GM19438 (cell line): ENCODE measurements around the gene SLIT3.
A peak's percentile ranks its signal among the peaks of the same experiment; 100 is the strongest.

ENCODE experiments used
- ATAC-seq: cut with Tn5 transposase; IDR thresholded peaks from one replicate; pipeline ENCODE4 v1.9.1; 2021; ENCODE audit warnings: low read depth; ENCODE audit not compliant: unreplicated experiment

Gene SLIT3

GRCh38 chr5:169011451-169011850 lies 289.5 kb downstream of the SLIT3 start:
- ATAC-seq: no peak

GRCh38 chr5:169011009-169011408 lies 289.9 kb downstream of the SLIT3 start:
- ATAC-seq: no peak

GRCh38 chr5:169009123-169009522 lies 291.8 kb downstream of the SLIT3 start:
- ATAC-seq: no peak

DNA sequence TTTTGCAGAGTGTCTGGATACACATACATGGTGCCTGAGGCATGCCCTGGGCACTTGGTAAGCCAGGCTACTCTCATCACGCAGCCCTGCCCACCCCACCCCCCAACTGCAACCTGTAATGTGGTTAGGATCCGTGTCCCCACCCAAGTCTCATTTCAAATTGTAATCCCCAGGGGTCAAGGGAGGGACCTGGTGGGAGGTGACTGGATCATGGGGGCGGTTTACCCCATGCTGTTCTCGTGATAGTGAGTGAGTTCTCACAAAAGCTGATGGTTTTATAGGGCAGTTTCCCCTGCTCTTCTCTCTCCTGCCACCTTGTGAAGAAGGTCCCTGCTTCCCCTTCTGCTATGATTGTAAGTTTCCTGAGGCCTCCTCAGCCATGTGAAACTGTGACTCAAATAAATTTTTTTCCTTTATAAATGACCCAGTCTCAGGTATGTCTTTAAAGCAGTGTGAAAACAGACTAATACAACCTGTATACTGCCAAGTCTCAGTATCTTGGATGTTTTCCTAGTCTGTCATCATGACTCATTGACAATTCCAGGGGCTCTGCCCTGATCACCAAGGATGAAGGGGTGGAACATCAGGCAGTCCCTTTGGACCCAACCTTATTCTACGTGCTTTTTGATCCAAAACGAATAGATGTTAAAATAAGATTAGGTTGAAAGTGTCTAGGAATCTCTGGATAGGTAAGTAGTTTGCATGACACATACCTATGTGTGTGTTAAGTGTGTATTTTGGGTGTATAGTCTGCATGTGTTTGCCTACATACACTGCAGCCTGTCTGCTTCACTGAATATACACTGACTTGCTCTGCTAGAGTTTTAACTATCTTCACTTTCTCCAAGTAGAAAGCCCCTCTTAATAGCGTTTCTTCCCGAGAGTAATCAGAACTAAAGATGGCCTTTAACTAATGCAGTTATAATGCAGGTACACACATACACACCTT lies 293.8 kb downstream of the SLIT3 start:
- ATAC-seq: no peak

DNA sequence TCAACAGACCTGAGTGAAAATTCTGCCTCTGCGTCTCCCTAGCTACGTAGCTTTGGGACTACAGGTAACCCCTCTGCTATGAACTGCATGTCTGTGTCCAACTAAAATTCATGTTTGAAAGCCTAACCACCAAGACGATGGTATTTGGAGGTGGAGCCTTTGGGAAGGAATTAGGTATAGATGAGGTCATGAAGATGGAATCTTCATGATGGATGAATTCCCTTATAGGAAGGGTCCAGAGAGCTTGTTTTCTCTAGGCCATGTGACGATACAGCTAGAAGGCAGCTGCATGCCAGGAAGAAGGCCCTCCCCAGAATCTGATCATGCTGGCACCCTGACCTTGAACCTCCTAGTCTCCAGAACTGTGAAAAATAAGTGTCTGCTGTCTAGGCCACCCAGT lies 296.4 kb downstream of the SLIT3 start:
- no peak for ATAC-seq

GRCh38 chr5:169003721-169004541 lies 297.0 kb downstream of the SLIT3 start:
- ATAC-seq: no peak

GRCh38 chr5:169002953-169003555 lies 297.9 kb downstream of the SLIT3 start:
- ATAC-seq: no peak

- no peak for ATAC-seq
Measured at GRCh38 chr5:169001394-169001793, 299.5 kb downstream of the SLIT3 start.

- ATAC-seq: no peak
Measured at GRCh38 chr5:168995024-168995423, 305.9 kb downstream of the SLIT3 start.

DNA sequence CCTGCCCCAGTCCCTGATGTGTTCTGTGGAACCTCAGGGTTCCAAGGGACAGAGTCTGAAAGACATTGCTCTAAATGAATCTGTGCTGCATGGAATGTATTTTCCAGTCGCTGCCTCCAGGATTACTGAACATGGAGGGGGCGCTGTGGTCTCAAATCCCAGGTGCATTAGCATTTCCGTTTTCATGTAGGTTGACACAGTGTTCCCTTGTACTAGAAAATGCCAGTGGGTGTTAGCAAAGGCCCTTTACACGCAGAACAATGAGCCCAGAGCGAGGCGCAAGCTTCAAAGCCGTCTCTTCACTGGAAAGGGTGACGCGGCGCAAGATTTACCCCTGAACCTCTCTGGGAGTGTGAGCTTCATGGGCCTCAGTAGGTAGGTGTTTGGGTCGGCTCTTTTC lies 308.3 kb downstream of the SLIT3 start:
- no peak for ATAC-seq

DNA sequence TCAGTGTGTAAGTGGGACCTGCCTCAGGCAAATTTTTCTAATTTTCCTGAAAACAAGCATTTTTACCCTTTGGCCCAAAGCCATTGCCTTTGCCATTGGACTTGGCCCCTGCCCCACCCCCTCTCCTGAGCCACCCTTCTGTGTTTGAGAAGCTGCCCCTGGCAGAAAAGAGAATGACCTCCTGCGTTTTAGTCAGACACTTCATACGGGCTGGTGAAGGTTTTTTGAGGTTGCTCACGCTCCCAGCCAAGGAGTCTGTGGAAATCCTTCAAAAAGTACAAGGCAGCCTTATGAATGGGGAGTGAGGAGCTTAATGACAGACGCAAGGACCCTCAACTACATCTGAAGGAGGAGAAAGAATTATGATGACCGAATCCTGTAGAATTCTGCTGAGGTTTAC lies 308.9 kb downstream of the SLIT3 start:
- no peak for ATAC-seq

DNA sequence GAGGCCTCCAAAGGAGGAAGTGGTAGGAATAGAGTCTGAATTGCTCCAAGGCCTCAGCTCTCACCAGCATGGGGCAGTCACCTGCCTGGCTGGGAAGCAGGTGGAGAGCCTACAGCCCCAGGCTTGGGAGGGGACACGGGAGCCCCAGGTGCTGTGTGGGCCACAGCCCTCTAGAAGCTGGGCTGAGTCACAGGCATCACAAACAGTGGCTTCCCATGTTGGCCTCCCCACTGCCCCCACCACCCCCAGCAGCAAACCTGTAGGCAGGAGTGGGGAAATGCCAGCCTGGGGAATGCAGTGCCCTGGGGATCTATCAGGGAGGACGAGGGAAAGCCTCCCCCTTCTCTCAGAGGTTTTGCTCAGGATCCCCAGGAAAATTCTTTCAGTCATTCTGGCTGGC lies 309.6 kb downstream of the SLIT3 start:
- no peak for ATAC-seq

GRCh38 chr5:168990679-168991078 lies 310.3 kb downstream of the SLIT3 start:
- no peak for ATAC-seq

DNA sequence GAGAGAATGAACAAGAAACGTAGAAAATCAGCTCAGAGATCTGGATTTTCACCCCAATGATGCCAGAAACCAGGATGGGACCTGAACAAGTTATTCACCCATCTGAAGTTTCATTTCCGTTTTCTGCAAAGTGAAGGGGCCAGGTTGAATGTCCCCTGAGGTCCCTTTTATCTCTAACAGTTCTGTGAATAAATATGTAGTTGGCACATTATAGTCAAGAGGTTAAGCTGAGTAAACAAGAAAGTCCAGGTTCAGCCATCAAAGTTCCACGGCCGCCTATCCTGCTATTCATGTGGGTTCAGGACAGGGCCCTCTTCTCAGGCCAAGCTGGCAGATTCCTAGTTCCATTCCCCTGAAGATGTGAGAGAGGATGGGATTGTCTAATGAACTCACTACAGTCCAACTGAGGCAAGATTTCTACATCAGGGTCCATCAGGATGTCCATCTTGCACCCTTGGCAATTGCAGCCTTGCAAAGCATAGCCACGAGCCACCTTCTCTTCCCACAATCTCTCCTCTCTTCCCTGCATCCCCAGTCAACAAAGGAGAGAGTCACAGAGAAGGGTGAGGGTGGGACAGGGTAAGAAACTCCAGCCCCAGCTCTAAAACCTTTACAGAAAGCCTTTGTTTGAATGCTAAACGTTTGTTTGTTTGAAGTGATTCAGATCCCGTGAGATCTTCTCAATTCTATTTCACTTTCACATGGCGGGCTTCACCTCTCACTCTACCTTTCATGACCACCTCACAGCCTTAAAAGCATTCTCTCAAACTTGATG lies 311.0 kb downstream of the SLIT3 start:
- no peak for ATAC-seq

DNA sequence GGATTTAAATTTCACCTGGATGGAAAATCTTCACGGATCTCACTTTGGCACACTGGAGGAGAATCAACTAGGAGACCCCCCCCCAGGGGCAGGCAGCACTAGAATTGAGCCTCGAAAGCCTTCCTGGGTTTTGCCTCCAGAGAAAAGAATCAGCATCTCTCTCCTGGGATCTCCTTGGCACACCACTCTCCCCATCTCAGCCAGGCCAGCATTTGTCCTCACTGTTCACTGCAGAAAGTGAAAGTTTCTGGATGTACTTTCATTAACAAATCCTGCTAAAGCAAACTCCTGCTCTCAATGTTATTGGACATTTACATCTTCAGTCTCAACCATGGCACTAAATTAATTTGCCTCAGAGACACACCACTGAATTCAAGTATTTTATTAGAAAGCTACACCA lies 312.2 kb downstream of the SLIT3 start:
- no peak for ATAC-seq

DNA sequence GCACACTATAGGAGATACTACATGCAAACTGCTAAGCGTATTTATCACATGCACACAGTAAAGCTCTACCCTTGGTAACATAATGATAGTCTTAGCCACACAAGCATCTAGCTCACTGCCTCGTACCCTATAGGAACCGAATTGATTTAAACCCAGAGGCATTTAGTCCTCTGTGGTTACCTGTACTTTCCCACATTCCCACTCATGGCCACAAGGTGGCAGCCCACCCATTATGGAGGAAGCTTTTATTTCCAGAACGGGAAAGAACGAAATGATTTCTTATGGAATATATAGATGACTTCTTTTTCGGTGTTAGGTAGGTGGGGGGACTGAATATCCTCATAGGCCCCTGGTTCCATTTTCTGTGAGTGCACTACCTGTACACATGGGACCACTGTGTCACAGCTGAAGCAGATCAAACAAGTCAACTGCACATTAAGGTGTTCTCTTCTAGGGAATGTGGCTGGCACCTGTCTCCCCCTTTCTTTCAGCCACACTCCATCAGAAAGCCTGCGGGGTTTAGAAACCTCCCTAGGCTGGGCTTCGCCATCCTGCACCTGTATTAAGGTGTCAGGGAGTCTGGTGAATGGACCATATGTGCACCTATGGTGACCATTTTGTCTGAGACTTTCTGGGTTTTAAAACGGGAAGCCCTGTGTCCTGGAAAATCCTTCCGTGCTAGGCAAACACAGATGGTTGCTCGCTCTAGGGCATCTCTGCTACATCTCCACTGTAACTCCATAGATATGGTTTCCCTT lies 313.2 kb downstream of the SLIT3 start:
- ATAC-seq: peak; percentile 76

GRCh38 chr5:168985454-168985853 lies 315.5 kb downstream of the SLIT3 start:
- no peak for ATAC-seq

DNA sequence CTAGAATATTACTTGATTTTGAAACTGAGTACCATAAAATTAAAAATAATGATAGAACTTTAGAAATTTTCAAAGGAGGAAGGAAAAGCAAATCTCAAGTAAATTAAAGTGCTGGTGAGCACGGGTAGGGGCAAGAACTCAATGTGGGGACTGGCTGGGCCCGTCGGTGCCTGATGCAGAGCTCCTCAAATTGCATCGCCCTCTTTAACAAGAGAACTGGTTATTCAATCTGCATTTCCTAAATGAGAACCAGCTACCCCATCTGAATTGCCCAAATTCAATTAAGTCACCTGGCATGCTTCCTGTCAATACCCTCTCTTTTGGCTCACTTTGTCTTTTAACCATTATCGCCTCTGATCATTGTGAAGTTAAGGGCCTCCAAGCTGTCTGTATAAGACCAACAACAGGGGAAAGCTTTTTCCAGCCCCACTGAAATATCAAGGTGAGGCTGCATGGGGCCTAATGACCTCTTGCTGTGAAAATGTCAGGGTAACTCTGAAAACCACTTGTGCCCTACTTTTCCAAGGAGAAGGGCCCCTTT lies 316.7 kb downstream of the SLIT3 start:
- no peak for ATAC-seq

DNA sequence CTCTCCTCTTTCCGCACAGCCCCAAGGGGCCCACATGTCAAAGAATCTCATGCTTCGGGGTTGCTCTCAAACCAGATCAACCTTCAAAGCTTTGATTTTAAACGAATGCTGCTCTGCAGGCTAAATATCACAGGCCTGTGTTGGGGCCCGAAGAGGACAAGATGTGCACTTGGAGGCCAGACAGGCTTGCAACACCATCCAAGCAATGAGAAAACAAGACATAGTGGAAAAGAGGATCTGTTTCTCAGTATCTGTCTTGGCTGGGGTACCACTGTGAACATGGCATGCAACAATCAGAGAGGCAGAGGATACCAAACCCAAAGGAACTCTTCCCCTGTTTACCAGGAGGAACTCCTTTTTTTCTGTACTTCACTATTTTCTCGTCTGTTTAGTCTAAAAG lies 321.8 kb downstream of the SLIT3 start:
- no peak for ATAC-seq
